ENCODE data around the gene NASP.

DNA sequence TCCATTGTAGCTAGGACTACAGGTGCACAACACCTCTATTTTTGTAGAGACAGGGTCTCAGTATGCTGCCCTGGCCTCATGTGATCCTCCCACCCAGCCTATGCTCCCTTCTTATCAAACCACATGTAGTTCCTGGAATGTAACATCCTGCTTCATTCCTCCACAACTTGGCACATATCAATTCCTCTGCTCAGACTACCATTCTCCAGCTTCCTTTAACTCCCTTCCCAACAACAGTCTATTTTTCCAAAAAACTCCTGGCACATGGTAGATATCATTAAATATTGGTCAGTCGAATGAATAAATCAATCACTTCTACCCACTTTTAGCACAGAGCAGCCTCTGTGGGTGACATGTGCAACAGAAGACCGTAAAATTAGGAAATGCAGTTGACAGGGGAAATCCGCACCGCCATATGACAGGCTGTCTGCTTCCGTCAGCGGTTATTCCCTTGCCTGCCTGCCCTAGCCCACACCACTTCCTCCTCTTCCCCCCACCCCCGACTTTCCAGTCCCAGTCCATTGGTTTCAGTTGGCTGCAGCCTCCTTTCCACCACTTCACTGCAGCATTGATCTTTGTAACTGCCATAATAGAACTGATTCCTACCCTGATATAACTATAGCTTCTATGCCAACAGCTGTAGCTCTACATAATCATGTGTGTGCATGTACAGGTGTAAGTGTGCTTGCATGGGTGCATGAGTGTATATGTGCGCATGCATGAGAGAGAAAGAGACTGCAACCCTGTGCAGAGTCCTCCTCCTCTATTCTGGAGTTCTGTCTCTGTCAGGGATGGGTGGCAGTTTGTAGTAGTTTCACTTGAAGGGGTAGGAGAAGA is 40.0 kb upstream of the NASP start:
- TF ChIP-seq, protein P1, sequence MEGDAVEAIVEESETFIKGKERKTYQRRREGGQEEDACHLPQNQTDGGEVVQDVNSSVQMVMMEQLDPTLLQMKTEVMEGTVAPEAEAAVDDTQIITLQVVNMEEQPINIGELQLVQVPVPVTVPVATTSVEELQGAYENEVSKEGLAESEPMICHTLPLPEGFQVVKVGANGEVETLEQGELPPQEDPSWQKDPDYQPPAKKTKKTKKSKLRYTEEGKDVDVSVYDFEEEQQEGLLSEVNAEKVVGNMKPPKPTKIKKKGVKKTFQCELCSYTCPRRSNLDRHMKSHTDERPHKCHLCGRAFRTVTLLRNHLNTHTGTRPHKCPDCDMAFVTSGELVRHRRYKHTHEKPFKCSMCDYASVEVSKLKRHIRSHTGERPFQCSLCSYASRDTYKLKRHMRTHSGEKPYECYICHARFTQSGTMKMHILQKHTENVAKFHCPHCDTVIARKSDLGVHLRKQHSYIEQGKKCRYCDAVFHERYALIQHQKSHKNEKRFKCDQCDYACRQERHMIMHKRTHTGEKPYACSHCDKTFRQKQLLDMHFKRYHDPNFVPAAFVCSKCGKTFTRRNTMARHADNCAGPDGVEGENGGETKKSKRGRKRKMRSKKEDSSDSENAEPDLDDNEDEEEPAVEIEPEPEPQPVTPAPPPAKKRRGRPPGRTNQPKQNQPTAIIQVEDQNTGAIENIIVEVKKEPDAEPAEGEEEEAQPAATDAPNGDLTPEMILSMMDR (IDR thresholded peaks at IDR 0.05): no peak
- no peak for TF ChIP-seq POLR2A (IDR thresholded peaks at IDR 0.05)
